Subcutaneous adipose tissue (tissue), 4 donors: ENCODE measurements around the gene ZNF19. TPM values are rescaled to one million over a fixed set of nuclear protein-coding genes. Genes with fewer than 3 reads are reported as not detected.

Experiments used
- total RNA-seq, 4 donors: library from RNA; depleted of rRNA; stranded (reverse); fragments of >200 nt; gene quantifications; one replicate each; pipeline ENCODE4 v1.1.0, GENCODE V29; 2016
- TF ChIP-seq, protein P1 (sequence below): fragments of 450-650 bp; IDR thresholded peaks from one replicate; pipeline ENCODE4 v1.5.1; 2016; ENCODE audit warnings: low read depth, mild to moderate bottlenecking, control low read depth, antibody characterized with exemption, moderate library complexity

The ZNF19 gene
- total RNA-seq, 4 donors from 2014 or later: 2.9 to 22.7 (median 19.4) TPM

DNA sequence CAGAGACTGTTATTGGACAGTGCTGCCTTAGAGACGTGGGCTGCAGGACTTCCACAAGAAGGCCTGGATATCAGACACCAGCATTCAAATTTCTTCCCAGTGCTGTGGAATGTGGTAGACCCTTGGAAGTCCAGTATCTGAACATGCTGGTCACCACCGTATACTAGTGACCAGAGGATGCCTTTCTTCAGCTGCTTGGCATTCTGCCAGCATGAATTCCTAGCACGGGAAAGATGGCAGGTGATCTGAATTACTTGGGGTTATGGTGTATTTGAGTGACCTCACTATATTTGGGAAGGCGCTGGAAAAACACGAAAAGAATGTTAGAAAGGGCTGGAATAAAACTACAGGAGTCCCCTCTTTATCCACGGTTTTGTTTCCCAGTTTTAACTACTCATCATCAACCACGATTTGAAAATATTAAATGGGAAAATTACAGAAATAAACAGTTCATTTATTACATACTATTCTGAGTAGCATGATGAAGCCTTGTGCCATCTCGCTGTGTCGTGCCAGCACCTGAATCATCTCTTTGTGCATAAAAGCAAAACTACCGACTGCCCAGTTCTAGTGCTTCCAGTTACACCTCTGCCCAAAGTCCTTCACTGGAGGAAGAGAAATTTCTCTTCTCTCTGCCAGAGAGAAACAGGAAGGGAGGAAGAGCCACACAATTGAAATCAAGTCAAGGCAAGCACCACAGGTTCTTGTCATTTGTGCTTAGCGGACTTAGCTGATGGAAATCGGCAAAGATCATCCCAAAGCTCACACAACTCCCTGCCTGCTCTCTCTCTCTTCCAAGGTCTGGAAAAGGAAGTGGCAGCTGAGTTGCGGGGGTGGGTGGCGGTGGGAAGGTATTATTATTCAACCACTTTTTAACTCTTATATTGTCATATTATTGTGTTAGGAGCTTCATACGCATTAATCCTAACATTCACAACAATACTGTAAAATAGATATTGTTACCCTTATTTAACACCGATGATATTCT is 35.7 kb upstream of the ZNF19 start:
- TF ChIP-seq, protein P1, sequence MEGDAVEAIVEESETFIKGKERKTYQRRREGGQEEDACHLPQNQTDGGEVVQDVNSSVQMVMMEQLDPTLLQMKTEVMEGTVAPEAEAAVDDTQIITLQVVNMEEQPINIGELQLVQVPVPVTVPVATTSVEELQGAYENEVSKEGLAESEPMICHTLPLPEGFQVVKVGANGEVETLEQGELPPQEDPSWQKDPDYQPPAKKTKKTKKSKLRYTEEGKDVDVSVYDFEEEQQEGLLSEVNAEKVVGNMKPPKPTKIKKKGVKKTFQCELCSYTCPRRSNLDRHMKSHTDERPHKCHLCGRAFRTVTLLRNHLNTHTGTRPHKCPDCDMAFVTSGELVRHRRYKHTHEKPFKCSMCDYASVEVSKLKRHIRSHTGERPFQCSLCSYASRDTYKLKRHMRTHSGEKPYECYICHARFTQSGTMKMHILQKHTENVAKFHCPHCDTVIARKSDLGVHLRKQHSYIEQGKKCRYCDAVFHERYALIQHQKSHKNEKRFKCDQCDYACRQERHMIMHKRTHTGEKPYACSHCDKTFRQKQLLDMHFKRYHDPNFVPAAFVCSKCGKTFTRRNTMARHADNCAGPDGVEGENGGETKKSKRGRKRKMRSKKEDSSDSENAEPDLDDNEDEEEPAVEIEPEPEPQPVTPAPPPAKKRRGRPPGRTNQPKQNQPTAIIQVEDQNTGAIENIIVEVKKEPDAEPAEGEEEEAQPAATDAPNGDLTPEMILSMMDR: no peak

DNA sequence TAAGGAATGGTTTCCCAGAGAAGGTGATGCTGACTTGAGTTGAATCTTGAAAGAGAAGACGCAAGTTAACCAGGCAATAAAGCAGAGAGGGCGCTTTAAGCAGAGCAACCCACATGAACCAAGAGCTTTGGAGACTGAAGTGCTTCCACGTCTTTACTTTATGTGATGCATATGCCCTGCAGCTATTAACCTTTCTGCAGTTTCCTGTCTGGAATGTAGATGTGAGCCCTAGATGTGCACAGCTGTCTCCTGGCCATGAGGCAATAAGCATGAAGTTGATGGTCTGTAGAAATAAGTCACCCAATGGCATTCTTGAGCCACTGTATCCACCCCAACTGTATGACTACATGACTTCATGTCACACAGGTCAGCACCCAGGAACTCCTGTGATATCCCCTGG is 31.4 kb upstream of the ZNF19 start:
- TF ChIP-seq, protein P1: no peak

DNA sequence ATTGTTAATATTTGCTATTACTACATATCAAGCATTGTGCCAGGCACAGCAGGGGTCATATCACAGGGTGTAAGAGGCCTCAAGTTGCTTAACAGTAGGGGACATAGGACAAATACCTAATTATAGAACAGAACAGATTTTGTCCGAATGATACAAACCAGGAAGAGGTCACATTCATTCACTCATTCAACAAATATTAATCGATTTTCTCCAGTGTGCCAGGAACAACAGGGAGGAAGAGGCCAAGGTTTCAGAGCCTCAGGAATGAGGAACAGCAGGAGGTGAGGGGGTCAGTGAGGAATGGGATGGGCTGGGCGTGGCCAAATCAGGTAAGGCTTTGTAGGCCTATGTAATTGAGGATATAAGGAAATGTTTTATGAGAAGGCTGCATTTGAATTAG is 25.9 kb upstream of the ZNF19 start:
- TF ChIP-seq, protein P1: no peak

DNA sequence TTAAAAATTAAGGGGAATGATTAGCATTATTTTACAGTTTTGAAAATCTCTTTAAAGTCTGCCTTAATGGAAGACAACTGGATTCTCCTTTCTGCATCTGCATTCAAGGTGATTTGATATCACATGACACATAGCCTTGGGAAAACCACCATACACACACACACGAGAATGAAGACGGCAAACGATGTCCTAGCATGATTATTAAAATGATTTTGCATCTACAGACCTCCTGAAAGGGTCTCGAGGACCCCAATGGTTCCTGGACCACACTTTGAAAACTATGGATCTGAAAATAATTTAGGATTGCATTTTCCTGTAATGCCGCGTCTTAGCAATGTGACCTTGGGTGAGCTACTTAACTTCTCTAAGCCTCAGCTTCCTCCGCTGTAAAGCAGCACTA is 25.4 kb upstream of the ZNF19 start:
- TF ChIP-seq, protein P1: no peak

DNA sequence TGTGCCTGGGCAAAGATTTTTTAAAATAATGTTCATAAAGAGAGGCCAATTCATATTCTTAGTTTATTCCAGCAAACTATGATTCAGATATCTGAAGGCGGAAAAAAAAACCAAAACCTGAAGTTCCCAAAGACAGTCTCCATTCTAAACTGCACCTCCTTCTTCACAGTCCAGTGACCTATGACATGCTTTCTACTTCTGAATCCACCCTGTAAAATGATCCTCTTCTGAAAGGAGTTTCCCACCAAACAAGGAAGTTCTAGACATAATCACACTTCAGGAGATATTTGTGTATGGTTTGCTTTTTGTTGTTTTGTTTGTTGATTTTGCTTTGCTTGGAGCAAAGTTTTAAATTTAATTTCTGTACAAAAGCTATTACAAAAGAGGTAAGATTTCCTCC is 24.2 kb upstream of the ZNF19 start:
- TF ChIP-seq, protein P1: no peak

DNA sequence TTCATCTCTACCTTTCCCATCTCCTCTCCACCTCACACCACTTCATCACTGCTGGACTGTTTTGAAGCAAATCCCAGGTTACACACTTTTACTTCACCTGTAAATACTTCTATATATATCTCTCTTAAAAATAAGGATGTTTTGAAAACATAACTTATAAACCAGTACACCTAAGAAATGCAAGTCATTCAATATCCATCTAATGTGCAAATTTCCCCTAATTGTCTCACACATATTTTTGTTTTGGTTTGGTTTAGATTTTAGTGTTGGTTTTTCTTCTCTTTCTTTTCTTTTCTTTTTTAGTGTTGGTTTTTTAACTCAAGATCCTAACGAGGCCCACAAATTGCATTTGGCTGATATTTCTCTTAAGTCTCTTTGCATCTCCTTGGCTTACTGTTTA is 17.9 kb upstream of the ZNF19 start:
- TF ChIP-seq, protein P1: no peak

DNA sequence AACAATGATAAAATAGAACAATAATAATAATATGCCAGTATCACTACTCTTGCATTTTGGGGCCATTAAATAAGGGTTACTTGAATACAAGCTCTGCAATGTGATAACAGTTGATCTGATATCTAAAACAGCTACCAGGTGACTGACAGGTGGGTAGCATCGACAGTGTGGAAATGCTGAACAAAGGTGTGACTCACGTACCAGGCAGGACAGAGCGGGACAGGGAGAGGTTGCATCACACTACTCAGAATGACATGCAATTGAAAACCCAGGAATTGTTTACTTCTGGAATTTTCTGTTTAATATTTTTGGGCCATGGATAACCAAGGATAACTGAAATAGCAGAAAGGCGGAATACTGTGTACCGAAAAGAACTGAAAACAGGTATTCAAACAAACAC is 15.8 kb upstream of the ZNF19 start:
- TF ChIP-seq, protein P1: no peak
